NCI-H1694 treated with DMSO at 0.1 percent for 48 hours (cell line): ENCODE measurements around the gene ECD.

Experiments used
- DNase-seq: peaks from one replicate; lab custom pipeline; 2025; lab: John Stamatoyannopoulos, UW

Gene ECD

DNA sequence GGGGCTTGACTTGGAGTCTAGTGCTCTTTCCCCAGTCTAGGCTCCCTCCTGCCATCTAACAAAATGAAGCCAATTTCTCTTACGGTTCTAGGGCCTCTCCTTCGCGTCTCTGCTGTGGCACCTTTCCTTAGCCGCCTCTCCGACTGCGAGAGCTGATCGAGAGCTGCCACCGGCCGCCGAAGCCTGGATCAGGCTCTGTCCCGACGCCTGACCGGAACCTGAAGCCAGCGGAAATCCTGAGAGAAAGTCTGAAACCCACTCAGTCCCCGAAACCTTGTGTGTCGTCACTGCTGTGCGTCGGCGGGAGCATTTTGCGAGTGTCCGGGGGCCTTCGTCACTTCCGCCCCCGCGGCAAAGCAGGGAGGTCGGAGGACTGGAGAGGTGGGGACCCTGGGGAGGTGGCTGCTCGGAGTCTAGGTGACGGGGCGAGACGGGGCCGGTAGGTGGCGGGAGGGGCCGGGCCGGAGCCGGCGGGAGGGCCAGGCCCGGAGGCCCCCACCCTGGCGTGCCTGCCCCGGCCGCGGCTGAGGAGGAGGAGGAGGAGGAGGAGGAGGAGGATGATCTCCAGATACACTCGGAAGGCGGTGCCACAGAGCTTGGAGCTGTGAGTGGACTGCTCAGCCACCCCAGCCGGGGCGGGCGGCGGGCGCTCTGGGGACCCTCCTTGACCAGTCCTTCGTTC, at the start of gene ECD, which contains the start of gene FAM149B1:
Gene ECD, minus strand, starts transcription at position 226 of the 682 bp plus-strand sequence. CDS start 4,071 bp downstream, outside the sequence.
Gene FAM149B1, plus strand, starts transcription at position 337 of the 682 bp plus-strand sequence. Its CDS starts 221 bp downstream, at position 558.
- peak; percentile 73 for DNase-seq

DNA sequence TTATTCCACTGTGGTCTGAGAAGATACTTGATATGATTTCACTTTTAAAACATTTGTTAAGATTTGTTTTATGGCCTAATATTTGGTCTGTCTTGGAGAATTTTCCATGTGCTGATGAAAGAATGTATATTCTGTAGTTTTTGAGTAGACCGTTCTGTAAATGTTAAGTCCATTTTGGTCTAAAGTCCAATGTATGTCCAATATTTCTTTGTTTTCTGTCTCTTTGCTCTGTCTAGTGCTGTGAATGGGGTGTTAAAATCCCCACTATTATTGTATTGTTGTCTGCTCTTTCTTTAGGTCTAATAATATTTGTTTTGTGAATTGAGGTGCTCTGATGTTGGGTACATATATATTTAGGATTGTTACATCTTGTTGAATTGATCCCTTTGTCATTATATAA, 47.9 kb upstream of the ECD start:
- no peak for DNase-seq

DNA sequence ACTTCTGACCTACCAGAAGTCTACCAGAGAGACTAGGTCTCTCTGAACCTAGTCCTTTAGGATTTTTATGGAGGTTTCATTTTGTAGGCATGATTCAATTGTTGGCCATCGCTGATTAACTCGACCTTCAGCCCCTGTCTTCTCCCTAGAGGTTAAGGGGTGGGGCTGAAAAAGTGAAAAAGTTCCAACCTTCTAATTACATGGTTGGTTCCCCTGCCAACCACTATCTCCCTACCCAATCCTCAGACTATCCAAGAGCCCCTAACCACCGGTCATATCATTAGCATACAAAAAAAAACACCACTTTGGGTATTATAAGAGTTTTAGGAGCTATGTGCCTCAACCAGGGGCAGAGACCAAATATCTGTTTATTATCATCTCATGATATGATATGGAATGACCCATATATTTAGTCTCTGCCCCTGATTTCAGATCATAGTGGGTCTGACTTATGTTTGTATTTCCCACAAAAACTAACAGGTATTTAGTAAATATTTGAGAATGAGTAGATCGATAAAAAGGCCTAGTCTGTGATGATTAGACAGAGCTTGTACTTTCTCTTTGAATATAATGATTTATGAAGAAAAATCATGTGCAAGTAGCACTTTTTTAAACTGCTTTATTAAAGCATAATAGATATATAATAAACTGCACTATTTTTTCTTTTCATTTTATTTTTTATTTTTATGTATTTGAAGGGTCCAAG, 43.5 kb upstream of the ECD start:
- DNase-seq = no peak

GRCh38 chr10:73210395-73211105, 42.7 kb upstream of the ECD start:
- DNase-seq = no peak

- DNase-seq = no peak
These were observed 41.9 kb upstream of the ECD start for GRCh38 chr10:73209705-73210104.

- no peak for DNase-seq
These were observed 40.1 kb upstream of the ECD start for GRCh38 chr10:73207883-73208282.

DNA sequence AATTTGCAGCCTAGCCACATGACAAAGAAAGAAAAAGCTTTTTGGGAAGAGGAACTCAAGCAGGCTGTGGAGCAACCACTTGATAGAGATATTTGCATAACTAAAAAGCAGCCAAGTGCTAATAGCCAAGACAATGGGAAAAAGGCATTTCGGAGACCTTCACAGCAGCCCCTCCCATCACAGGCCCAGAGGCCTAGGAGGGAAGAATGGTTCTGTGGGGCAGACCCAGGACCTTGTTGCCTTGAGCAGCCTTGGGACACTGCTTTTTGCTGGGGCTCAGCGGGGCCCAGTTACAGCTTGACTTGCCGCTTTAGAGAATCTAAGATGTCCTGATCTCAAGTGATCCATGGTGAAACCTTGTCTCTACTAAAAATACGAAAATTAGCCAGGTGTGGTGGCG, 38.6 kb upstream of the ECD start:
- DNase-seq = no peak

GRCh38 chr10:73205890-73206289, 38.1 kb upstream of the ECD start:
- no peak for DNase-seq

DNA sequence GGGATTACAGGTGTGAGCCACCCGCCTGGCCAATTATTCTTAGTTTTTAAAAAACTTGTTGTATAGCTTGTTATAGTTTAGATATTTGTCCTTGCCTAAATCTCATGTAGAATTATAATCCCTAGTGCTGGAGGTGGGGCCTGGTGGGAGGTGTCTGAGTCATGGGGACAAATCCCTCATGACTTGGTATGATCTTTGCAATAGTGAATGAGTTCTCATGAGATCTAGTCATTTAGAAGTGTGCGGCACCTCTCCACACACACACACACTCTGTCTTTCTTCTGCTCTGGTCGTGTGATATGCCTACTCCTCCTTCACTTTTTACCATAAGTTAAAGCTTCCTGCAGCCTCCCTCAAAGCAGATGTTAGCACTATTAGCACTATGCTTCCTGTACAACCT, 37.3 kb upstream of the ECD start:
- DNase-seq = no peak

DNA sequence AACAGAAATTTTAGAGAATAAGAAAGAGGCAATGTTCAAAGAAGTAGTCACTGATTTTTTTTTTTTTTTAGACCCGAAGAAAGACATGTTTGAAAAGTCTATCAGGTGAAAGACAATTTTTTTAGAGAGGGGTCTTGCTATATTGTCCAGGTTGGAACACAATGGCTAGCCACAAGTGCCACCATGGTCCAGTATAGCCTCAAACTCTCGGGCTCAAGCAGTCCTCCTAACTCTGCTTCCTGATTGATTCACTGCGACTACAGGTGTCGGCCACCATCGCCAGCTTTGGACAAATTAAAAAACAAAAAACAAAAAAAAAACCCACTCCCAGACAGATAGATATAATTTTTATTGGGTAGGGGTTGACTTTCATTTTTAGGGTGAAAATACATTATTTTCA, 22.4 kb upstream of the ECD start:
- no peak for DNase-seq

DNA sequence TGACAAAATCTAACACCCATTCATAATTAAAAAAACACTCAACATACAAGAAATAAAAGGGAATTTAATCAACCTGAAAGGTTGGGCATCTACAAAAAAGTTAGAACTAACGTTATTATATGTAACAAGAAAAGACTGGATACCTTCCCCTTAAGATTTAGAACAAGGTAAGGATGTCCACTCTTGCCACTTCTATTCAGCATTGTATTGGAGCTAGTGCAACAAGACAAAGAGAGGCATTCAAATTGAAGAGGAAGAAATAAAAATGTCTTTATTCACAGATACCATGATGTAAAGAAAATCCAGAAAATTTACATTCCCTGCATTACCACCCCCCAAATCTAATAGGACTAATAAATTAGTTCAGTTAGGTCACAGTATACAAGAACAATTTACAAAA, 18.5 kb upstream of the ECD start:
- no peak for DNase-seq

DNA sequence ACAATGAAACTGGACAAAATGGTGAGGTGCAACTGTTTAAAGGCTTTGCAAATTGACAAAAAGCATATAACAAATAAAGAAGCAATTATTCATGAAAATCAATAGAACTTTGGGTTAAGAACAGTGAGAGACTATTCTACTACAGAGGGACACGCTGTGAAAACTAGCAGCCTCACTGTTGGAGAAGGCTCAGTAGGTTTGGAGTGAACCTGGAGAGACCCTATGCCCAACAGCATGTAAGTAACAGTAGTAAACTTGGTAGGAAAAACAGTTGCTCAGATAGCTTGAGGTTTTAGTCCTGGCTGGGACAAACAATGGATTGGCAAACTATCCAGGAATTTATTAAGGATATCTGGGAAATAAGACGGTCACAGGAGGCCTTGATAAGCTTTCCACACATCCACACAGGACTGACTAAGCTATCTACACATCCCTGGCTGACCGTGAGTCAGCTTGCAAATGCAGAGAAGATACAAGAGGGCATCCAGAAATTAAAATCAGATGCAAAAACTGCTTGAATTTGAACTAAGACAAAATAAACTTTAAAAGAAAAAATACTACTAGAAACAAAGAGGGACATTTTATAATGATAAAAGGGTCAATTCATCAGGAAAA, 16.0 kb upstream of the ECD start:
- no peak for DNase-seq

DNA sequence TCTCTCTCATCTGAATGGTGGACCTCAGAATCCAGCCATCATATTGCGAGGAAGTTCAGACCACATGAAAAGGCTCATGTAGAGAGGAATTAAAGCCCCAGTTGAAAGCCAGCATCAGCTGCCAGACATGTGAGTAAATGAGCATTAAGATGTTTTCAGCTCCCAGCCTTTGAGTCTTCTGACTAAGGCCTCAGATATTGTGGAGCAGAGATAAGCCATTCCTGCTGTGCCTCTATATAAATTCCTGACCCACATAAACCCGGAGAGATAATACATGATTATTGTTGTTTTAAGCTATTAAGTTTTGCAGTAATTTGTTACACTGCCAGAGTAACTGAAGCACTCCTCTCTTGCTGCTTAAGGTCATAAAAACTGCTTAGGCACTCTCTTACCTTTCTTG, 14.8 kb upstream of the ECD start:
- DNase-seq = no peak

- no peak for DNase-seq
These were observed 6.5 kb upstream of the ECD start for GRCh38 chr10:73174148-73174925.

DNA sequence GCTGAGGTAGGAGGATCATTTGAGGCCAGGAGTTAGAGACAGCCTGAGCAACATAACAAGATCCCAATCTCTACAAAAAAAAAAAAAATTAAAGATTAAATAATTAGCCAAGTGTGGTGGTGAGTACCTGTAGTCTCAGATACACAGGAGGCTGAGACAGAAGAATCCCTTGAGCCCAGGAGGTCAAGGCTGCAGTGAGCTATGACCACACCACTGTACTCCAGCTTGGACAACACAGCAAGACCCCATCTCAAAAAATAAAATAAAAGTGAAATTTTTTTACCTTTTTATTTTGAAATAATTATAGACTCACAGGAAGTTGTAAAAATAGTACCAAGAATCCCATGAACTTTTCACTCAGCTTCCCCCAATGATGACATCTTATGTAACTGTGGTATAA, 5.1 kb upstream of the ECD start:
- DNase-seq = no peak

DNA sequence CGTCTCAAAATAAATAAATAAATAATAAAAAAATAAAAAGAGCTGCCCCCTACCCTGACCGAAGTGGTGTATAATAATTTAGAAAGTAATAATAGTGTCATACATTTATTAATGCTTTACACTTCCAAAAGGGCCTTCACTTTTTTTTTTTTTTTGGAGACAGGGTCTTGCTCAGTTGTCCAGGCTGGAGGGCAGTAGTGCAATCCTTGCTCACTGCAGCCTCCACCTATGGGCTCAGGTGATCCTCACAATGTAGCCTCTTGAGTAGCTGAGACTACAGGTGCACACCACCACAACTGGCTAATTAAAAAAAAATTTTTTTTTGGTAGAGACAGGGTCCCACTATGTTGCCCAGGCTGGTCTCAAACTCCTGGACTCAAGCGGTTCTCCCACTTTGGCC, 1.5 kb upstream of the ECD start:
- no peak for DNase-seq

DNA sequence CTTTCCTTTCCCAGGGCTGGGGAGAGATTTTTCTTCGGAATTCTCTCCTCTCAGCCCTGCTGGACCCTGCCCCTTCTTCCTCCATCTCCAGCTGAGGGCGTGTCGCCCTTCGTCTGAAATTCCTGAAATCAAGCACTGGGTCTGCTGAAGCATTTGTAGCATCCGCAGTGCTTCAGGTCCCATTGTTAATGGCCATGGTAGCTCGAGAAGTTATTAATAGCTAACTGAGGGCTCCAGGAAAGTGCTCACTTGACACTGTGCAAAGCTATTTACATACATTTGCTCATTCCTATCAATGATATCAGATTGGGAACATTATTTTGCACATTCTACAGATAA, 626 bp upstream of the ECD start:
- DNase-seq = no peak

DNA sequence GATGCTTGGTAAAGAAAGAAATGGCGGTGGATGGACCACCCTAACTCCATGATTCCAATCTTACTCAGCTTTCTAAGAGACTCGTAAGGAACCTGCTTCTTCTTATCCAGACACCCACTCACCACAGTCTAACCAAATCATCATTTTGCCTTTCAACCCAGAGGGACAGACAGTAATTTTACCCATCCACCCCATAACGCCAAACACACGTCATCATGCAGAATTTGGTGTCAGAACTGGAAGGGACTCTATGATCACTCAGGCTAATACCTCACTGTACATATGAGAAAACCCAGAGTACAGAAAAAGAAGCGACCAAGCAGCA, 388 bp downstream of the ECD start:
- no peak for DNase-seq

GRCh38 chr10:73166972-73167371, 836 bp downstream of the ECD start:
- DNase-seq = no peak

GRCh38 chr10:73163096-73163495, 4.7 kb downstream of the ECD start:
- no peak for DNase-seq

GRCh38 chr10:73161662-73162061, 6.1 kb downstream of the ECD start:
- DNase-seq = no peak

DNA sequence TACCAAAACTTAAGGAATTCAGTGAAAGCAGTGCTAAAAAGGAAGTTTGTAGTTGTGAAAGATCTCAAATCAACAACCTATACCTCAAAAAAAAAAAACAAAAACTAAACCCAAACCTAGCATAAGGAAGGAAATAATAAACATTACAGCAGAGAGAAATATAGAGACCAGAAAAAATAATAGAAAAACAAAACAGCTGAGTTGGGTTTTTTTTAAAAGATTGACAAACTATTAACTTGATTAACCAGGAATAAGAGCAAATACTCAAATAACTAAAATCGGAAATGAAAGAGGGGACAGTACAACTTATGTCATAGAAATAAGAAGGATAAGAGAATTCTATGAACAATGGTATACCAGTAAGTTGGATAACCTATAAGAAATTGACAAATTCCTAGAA, 6.7 kb downstream of the ECD start:
- DNase-seq = no peak
